CD4-positive, alpha-beta T cell treated with Interleukin-17A for 1 hour (primary cell): Measurements from ENCODE around the gene SYNJ1.
"Not testable (repeated sequence)": the region's sequence is repeated elsewhere in the genome, so short reads cannot be mapped to it uniquely, and the experiment has no call there.

Experiments used
- DNase-seq: peaks from one replicate; pipeline ENCODE4 v3.0.0-alpha.2; 2020

Gene SYNJ1

DNA sequence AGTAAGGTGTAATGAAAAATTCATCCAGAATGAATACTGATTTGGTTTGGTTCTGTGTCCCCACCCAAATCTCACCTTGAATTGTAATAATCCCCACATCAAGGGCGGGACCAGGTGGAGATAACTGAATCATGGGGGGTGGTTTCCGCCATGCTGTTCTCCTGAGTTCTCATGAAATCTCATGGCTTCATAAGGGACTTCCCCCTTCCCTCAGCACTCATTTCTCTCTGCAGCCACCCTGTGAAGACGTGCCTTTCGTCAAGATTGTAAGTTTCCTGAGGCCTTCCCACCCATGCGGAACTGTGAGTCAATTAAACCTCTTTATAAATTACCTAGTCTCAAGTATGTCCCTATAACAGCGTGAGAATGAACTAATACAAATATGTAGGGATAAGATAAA, 5.5 kb upstream of the SYNJ1 start:
- DNase-seq: no peak

DNA sequence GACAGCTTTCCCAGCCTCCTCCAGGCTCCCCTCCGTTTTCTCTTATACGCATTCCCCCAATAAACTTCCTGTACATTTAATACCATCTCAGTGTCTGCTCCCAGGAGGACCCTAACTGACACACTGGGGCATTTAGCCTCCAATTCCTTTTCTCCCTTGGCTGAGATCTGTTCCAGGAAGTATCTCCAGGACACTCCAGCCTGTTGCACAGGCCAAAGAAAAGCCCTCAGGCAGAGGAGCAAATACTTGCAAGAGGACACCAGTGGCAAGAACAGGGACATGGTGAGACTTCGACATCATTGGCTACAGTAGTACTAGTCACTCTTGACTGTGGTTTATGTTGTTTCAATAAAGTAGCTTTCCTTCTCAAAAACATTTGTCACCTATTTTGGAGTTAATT, 4.7 kb upstream of the SYNJ1 start:
- DNase-seq: no peak

DNA sequence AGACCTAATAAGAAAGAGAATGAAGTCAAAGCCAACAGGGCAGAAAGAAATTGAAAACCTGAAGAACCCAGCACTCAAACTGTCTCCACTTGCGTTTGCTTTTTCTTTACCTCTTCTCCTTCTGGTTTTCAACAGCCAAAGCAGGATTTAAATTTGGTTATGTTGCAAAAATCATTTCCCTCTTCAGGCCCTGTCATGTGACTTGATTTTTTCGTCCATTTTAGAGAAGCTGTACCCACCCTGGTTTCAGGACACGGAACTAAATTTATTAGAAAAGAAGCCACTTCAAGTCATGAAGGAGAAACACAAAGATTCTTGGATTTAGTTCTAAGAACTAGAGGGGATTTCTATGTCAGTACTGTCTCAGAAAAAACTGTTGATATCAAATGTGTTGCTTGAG, 1.0 kb upstream of the SYNJ1 start:
- no peak for DNase-seq

DNA sequence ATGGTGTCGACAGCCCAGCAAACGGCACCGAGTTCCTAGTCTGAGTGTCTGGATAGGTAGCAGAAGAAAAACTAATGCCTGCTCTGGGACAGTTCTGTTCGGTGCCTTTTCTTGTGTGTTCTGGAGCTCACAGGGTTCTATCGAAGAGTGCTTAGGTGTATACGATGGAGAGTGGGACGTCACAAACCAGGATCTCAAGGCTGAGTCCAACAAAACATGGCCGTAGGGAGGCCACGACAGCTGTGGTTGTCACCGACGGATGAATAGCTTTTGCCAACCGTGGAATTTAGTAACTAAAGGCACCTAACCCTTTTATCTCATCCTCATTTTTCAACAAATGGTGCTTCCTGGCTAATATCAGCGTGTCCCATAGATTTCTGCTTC, 635 bp upstream of the SYNJ1 start:
- no peak for DNase-seq

DNA sequence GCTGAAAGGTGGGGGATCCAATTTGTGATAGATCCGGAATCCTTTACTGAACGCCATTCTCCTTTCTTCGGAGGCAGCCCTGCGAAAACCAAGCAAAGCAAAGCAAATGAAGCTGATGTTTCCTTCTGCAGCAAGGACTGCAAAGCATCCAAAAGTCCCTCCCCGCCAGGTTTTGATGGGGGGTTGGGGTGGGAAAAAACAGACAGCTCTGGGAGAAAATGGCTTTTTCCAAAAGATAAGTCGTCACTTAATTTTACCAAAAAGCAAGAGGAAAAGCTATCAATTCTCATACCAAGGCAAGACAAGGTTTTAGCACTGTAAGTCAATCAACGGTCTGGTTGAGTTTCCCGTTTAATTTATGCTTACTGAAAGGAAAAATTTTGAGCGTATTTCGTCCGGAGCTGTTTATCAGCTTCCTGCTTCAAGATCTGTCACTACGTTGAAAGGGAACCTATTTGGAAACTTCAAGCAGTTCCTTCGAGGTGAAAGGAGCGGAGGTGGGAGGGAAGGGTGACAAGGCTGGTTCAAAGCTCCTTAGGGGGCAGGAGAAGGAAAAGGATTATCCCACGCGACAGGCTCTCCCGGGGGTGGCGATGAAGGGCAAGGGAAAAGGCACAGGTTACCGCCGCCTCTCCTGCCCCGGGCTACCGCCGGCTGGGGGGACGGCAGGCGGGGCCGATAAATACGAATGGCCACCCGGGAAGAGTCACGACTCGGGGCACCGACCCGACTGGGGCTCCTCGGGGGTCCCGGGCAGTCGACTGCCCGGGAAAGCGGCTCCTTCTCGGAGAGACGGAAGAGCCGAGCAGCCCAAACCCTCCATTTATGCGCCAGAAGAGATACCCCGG, 750 bp downstream of the SYNJ1 start:
- peak; percentile 21 for DNase-seq

DNA sequence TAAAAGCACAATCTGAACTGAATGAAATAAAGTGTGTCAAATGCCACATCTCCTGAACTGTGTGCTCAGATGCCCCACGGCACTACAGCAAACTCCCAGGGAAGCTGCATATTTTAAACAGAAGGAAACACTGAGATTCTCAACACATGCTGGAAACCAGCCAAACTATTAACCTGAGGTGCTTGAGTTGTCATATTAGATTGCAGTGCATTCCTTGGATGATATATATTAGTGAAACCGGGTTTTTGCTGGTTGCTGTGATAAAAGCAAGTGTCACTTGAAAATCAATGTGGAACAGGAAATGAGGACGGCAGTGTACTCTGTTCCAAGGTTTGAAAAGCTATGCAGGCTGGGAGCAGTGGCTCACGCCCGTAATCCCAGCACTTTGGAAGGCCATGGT, 8.7 kb downstream of the SYNJ1 start:
- DNase-seq: no peak

DNA sequence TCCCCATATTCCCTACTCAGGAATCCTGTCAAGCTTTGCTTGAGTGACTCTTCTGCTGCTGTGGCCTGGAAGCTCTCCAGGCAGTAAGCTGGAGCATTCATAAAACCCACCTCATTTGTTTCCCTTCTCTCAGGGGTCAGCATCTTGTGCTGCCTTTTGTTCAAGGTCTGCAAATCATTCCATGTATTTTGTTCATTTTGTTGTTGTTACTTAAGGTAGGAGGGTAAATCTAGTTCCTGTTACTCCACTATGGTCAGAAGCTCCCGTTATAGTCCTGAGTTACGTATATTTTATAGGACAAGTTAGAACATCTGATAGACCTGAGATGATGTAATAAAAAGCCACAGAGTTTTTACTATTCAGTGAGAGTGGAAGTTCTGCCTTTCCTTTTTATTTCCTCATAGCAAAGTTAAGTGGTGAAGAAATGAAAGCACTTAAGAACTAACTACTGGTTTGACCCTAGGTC, 9.9 kb downstream of the SYNJ1 start:
- DNase-seq: no peak

DNA sequence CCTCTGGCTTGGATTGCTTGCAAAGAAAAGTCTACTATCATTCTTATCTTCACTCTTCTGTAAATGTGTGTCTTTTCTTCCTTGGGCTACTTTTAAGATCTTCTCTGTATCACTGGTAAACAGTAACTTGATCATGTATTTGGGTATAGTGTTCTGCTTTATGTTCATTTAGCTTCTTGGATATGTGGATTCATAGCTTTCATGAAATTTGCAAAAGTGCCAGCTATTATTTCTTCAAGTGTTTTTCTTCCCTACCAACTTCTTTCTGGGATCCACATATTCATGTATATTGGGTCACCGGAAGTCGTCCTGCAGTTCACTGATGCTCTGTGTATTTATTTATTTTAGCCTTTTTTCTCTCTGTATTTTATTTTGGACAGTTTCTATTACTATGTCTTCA, 11.3 kb downstream of the SYNJ1 start:
- DNase-seq: no peak

DNA sequence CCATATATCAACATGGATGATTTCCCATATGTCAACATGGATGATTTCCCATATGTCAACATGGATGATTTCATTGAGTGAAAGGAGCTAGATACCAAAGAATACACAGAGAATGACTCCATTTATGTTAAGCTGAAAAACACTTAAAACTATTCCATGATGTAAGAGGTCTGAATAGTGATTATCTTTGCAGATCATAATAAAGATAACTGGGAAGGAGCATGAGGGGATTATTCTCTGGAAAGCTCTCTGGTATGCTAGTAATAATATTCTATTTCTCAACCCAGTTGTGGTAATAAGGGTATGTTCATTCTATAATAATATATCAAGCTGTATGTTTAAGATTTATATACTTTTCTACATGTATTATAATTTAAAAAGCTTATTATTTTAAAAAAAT, 14.1 kb downstream of the SYNJ1 start:
- no peak for DNase-seq

DNA sequence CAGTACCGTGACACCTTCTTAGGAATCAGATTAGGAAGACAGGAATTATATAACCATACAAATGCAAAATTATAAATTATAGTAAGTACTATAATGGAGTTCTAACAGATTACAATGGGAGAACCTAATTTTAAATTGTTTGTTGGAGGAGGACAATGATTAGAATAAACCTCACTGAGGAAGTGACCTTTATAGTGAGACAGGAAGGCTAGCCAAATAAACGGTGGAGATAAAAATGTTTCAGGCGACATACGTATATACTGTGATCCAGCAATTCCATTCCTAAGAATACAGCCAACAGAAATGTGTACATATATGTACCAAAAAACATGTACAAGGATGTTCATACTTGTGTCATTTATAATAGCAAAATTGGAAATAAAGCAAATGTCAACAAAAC, 15.2 kb downstream of the SYNJ1 start:
- DNase-seq: no peak

DNA sequence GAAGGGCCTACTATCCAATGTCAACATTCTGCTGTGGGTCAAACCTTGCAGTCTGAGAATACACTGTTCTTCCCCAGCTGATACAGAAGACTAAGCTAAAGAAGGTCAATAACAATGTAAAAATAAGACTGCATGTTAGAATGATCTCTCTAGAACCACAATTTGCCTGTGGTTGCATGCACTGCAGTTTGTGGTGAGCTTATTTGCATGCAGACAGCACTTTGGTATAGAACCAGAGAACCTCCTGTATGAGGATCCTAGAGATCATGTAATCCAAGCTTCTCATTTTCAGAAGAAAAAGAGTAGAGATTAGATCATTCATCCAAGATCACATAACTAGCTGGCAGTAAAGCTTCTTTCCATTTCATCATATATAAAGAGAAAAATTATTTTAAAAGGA, 15.8 kb downstream of the SYNJ1 start:
- peak; percentile 15 for DNase-seq

DNA sequence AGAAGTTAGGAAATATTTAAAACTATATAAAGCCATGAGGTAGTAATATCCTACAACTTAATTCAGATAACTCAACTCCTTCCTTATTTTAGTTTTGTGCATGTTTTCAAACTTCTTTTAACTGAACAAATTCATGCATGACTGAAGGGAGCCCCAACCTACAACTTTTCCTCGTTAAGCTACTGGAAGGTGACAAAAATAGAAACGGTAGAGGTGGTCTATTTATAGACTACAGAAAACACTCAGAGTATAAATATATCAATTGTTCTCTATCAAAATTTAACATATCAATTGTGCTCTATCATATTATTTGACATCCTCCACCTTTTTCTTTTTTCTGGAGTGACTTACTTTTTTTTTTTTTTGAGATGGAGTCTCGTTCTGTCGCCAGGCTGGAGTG, 16.8 kb downstream of the SYNJ1 start:
- DNase-seq: no peak

DNA sequence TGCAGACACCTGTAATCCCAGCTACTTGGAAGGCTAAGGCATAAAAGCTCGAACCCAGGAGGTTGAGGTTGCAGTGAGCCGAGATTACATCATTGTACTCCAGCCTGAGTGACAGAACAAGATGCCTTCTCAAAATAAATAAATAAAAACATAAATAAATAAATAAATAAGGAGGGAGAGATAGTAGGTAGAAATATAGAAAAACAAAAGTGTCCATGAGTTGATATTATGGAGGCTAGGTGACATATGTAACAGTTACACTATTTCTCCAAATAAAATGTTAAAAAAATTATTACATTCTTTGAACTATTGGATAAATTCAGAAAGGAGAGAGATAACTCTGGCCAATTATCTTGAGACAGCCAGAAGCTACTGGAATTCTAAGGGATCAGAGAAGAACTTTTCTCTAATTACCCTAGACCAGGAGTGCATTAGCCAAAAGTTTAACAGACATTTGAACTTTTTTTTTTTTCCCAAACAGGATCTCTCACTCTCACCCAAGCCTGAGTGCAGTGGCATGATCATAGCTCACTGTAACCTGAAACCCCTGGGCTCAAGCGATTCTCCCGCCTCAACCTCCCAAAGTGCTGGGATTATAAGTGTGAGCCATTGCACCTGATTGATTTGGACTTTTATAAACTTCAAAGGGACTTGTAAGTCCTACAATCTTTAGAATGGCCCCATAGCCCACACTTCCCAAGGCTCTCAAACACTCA, 17.6 kb downstream of the SYNJ1 start:
- DNase-seq: no peak

DNA sequence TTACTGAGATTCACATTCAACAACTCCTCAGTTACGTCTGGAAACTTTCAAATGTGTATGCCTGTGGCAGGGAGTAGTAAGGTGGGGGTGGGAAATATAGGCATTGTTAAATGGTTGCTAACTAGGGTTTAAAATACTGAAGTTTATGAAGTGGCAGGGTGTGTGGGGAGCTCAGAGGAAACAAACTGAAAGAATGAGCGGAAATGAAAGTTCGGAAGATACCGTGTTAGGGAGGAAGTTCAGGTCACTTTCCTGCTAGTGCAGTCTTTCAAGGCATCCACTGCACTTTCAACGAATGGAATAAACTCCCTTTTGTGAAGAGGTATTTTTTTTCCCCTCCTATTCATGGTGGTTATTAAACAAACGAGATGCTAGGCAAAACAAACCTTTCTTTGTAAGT, 19.7 kb downstream of the SYNJ1 start:
- DNase-seq: no peak

DNA sequence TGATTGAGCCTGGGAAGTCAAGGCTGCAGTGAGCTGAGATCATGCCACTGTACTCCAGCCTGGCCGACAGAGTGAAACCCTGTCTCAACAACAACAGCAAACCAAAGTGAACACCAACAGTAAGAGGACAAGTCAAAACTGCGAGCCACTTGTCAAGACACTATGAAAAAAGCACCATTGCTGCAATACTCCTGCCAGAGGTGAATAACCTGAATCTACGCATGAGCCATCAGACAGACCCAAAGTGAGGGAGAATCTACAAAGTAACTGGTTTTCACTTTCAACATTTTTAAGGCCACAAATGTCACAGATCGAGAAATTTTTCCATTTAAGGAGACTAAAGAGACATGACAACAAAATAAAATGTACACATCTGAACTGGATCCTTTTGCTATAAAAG, 21.9 kb downstream of the SYNJ1 start:
- DNase-seq: no peak

DNA sequence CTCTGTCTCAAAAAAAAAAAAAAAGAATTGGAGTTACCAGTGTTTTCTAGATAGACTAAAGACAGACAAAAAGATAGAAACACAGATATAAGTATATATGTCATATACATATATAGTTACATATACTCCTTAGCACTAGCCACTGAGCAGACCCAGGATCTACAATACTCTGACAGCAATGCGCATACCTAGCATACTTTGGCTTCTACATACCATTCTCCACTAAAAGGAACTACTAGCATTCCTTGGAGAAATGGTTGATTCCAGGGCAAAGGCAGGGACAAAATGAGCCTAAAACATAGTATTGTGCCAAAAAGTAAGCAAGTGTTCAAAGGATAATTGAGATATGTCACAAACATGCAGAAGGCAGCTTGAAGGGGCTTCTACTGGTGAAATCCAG, 22.7 kb downstream of the SYNJ1 start:
- DNase-seq: no peak

DNA sequence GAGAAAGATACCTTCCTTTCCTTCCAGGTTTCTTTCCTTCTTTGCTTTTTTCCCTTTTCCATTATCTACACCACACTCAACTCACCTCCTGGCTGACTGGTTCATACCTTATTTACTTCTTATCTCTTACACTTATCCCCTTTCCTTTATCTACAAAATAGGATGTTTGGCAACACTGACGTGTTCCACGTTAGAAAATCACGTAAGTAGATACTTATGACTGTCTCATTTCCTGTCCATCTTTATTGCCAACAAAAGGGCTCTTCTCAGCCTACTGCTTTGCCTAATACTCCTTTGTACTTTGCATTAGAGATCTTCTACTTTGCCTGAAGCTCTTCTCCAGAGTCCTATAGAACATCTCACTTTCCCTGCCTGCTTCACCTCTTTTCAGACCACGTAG, 25.1 kb downstream of the SYNJ1 start:
- no peak for DNase-seq

DNA sequence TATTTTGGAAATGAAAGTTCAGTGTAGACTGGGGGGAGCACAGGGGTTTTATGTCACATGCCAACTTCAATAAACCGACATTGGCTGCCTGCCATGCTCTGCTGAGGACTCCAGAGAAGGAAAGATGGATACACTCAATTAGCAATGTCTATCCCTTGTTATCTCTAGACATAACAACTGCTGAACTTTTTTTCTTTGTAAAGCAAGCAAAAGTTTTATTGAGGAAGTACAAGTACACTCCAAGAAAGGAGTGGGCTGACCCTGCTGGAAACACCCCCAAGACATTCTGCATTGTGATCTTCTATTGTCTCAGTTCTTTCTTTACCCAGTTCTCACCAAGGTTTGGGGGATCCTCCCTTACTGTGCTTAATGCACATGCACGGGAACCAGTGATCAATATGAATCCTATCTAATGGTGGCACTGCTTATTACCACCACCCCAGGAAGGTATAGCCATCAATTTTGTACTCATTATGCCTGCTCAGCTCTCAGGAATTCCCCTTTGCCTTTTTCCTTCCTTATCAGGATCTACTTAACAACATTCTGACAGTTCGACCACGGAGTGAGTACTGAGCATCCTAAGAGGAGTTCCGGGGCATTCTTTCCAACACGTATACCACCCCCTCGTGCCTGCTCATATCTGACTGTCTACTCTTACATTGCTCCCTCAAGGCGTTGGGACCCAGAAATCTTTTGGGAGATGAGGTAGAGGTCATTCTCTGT, 28.7 kb downstream of the SYNJ1 start:
- DNase-seq: no peak

DNA sequence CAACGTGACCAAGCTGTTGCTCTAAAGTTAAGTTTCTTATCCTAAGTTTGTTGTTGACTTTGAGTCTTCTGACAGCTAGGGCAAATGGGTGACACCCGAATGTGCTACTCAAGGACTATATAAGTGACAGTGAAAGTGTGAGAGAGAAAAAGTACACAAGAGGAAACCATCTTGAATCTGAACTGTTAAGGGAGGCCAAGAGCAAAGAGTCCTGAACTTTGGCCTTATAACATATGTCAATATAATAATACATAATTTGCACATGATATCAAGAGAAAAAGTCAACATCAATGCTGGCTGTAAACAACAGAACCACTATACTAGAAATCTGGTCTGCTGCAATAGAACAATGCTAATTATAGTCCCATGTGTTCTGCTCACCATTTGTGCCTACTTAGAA, 29.5 kb downstream of the SYNJ1 start:
- no peak for DNase-seq

DNA sequence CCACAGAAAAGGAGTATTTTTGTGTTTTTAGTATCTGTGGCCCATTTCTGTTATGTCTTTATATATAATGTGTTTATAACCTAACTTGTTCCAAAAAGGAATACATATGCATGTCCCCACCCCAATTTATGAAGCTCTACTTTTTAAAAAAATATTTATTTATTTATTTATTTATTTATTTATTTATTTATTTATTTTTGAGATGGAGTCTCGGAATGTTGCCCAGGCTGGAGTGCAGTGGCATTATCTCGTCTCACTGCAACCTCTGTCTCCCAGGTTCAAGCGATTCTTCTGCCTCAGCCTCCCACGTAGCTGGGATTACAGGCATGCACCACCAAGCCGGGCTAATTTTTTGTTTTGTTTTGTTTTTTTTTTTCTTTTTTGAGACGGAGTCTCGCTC, 32.3 kb downstream of the SYNJ1 start:
- DNase-seq: not testable (repeated sequence)

DNA sequence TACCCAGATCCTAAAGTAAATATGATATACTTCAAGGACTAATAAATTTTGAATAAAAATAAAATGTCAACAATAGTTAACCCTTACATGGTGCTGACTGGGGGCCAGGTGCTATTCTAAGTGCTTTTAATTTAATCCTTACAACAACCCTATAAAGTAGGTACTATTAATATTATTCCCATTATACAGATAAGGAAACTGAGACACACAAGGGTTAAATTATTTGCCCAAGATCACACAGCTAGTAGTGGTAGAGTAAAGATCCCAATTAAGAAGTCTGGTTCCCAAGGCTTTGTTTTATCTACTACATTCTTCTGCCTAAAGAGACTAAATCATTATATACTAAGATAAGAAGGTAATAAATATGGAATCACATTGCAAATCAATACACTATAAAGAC, 34.2 kb downstream of the SYNJ1 start:
- no peak for DNase-seq

DNA sequence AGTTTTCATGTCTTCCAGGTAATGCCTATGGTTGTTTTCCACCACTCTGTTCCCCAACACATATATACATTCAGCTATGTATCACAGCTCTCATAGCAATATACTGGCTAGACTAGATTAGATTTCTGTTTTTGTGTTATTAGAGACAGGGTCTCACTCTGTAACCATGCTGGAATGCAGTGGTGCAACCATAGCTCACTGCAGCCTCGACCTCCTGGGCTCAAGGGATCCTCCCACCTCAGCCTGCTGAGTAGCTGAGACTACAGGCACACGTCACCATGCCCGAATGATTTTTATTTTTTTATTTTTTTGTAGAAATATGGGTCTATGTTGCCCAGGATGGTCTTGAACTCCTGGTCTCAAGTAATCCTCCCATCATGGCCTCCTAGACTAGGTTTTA, 37.7 kb downstream of the SYNJ1 start:
- DNase-seq: no peak

DNA sequence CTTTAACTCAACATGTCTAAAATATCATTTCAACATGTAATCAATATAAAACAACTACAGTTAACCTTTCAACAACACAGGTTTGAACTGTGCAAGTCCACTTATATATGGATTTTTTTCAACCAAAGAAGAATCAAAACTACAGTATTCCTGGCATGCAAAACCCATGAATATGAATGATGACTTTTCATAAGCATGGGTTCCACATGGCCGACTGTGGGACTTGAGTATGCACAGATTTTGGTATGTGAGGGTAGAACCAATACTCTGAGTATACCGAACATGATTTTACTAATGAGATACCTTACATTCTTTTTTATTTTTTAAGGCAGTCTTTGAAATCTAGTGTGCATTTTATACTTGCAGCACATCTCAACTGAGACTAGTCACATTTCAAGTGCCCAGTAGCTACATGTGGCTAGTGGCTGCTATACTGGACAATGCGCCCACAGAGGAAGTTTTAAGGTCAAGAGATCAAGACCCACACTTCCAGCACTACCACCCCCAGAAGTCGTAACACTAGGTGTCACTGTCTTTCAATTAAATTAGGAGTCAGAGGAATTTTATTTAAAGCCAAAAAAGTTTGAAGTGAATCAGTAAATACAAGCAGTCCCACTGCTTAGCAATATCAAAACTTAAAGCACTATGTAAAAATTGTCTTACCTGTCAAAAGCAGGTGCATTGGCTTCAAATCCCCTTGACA, 40.0 kb downstream of the SYNJ1 start:
- no peak for DNase-seq
